ENCODE results near the gene LGALS8.

GRCh38 chr1:236494082-236494481, 29.7 kb upstream of the LGALS8 start:
- TF ChIP-seq CTCF (IDR thresholded peaks at IDR 0.05 in 2 of 3, conservative IDR thresholded peaks at IDR 0.05 in 1 of 3; ENCODE audit: borderline replicate concordance in 1 of 3, insufficient read depth in 1 of 3, low read depth in 2 of 3, low read length in 2 of 3) (no peak), POLR2AphosphoS5 (IDR thresholded peaks at IDR 0.05; ENCODE audit: low read depth, low read length) (no peak), EZH2phosphoT487 (IDR thresholded peaks at IDR 0.05; ENCODE audit: borderline replicate concordance) (no peak), EZH2 (IDR thresholded peaks at IDR 0.05) (no peak), REST (IDR thresholded peaks at IDR 0.05; ENCODE audit: low read depth) (no peak), SIN3A (IDR thresholded peaks at IDR 0.05; ENCODE audit: low read depth) (no peak), POLR2A (IDR thresholded peaks at IDR 0.05; ENCODE audit: borderline replicate concordance, extremely low read depth, insufficient read depth, insufficient read length) (no peak), RAD21 (IDR thresholded peaks at IDR 0.05; ENCODE audit: low read depth) (no peak), TCF7L2 (IDR thresholded peaks at IDR 0.05; ENCODE audit: borderline replicate concordance, extremely low read depth, insufficient read depth, insufficient read length) (no peak)
